BJ (cell line): Measurements from ENCODE around the gene TEX29. TPM values are rescaled to one million over a fixed set of nuclear protein-coding genes. Genes with fewer than 3 reads are reported as not detected.

Source experiments
- CTCF ChIA-PET: fragments of 350-600 bp; formaldehyde crosslinking; extraction: SDS; loops from one replicate; lab custom pipeline; 2021; ENCODE audit warnings: antibody characterized with exemption, inconsistent platforms; lab: Yijun Ruan, JAX
- POLR2A ChIA-PET: fragments of 300-600 bp; sonication (Branson Sonifier 250); formaldehyde crosslinking; extraction: SDS; loops from one replicate; lab custom pipeline; 2021; ENCODE audit warnings: antibody characterized with exemption; lab: Charles Lee
- DNase-seq: peaks from one replicate; pipeline ENCODE4 v3.0.0-alpha.2; 2011; ENCODE audit warnings: low read depth
- H3K27me3 ChIP-seq: 2 replicates; pipeline ENCODE4 v1.6.0; 2011; ENCODE audit warnings: low read length; ENCODE audit not compliant: control insufficient read depth, insufficient read depth
- H3K36me3 ChIP-seq: 2 replicates; pipeline ENCODE4 v1.5.1; 2011; ENCODE audit warnings: low read length; ENCODE audit not compliant: control insufficient read depth, insufficient read depth
- H3K4me3 ChIP-seq: 2 replicates; pipeline ENCODE4 v1.5.1; 2011; ENCODE audit warnings: low read depth, mild to moderate bottlenecking, control low read depth, low read length
- CTCF ChIP-seq: IDR thresholded peaks from 2 replicates; pipeline ENCODE4 v1.5.1; 2011; ENCODE audit warnings: low read depth, mild to moderate bottlenecking, control low read depth, inconsistent platforms, low read length, moderate library complexity; ENCODE audit not compliant: insufficient read depth
- polyA plus RNA-seq: library from polyadenylated mRNA; depleted of rRNA; stranded (reverse); fragments of >200 nt; gene quantifications from 2 replicates; pipeline ENCODE4 v1.2.3, GENCODE V29; 2011

The TEX29 gene
- polyA plus RNA-seq, 1 experiment = 0.17 TPM

GRCh38 chr13:111280681-111281585, 39.5 kb upstream of the TEX29 start:
- ChIA-PET CTCF (interaction anchor here (0.6 to 2.6 kb wide), 8 partner anchors 10 to 213 kb away, joined by 3 to 9 read pairs (median 3); no protein-coding TSS in a partner anchor), POLR2A (no interaction called here)
- TF ChIP-seq CTCF = no peak
- Histone ChIP-seq H3K4me3 (no peak overlapping the region), H3K27me3 (no peaks in the 10 kb centered on the region), H3K36me3 (peaks cover 30% of the 10 kb centered on the region)
- peak; percentile 26 for DNase-seq

GRCh38 chr13:111281751-111282311, 38.6 kb upstream of the TEX29 start:
- peak; percentile 30 for DNase-seq
- TF ChIP-seq CTCF = no peak
- ChIA-PET POLR2A (no interaction called here), CTCF (interaction anchor here (0.6 to 2.6 kb wide), 6 partner anchors 9 to 246 kb away, joined by 3 to 9 read pairs (median 4); no protein-coding TSS in a partner anchor)
- Histone ChIP-seq H3K4me3 (no peak overlapping the region), H3K27me3 (no peaks in the 10 kb centered on the region), H3K36me3 (peaks cover 37% of the 10 kb centered on the region)

GRCh38 chr13:111282425-111282824, 38.0 kb upstream of the TEX29 start:
- ChIA-PET POLR2A (no interaction called here), CTCF (interaction anchor here (2.1 to 2.6 kb wide), 2 partner anchors 11 to 215 kb away, joined by 7 to 9 read pairs; no protein-coding TSS in a partner anchor)
- TF ChIP-seq CTCF = no peak
- no peak for DNase-seq
- Histone ChIP-seq H3K36me3 (peaks cover 42% of the 10 kb centered on the region), H3K4me3 (no peak overlapping the region), H3K27me3 (no peaks in the 10 kb centered on the region)

- no peak overlapping the region for H3K4me3 ChIP-seq
- no peaks in the 10 kb centered on the region for H3K27me3 ChIP-seq
- TF ChIP-seq CTCF = no peak
- POLR2A ChIA-PET = no interaction called here
- DNase-seq = no peak
- CTCF ChIA-PET = interaction anchor here (2.1 to 2.6 kb wide), 2 partner anchors 11 to 215 kb away, joined by 7 to 9 read pairs; no protein-coding TSS in a partner anchor
- peaks cover 44% of the 10 kb centered on the region for H3K36me3 ChIP-seq
These were observed 37.4 kb upstream of the TEX29 start for GRCh38 chr13:111282997-111283396.

- ChIA-PET CTCF (no interaction called here), POLR2A (no interaction called here)
- DNase-seq = no peak
- Histone ChIP-seq H3K27me3 (no peaks in the 10 kb centered on the region), H3K36me3 (peaks cover 46% of the 10 kb centered on the region), H3K4me3 (no peak overlapping the region)
- no peak for TF ChIP-seq CTCF
These were observed 37.0 kb upstream of the TEX29 start for GRCh38 chr13:111283457-111283856.
